ENCODE results near the gene BTBD19.
A peak's percentile ranks its signal among the peaks of the same experiment; 100 is the strongest.
"Not testable (repeated sequence)": the region's sequence is repeated elsewhere in the genome, so short reads cannot be mapped to it uniquely, and the experiment has no call there.

BTBD19 gene

GRCh38 chr1:44829506-44830384 lies 21.4 kb downstream of the BTBD19 start:
- no peak for DNase-seq

- no peak for DNase-seq
Observed at GRCh38 chr1:44830900-44831304, 22.6 kb downstream of the BTBD19 start.

GRCh38 chr1:44831516-44831915 lies 23.2 kb downstream of the BTBD19 start:
- DNase-seq: no peak

GRCh38 chr1:44832056-44832705 lies 23.9 kb downstream of the BTBD19 start:
- no peak for DNase-seq

GRCh38 chr1:44834328-44834727 lies 26.0 kb downstream of the BTBD19 start:
- DNase-seq: no peak

- DNase-seq: peak; percentile 76
Observed at GRCh38 chr1:44835738-44836675, 27.7 kb downstream of the BTBD19 start.

GRCh38 chr1:44838294-44838693 lies 30.0 kb downstream of the BTBD19 start:
- DNase-seq: not testable (repeated sequence)

GRCh38 chr1:44839576-44839975 lies 31.3 kb downstream of the BTBD19 start:
- DNase-seq: no peak

- DNase-seq: no peak
Observed at GRCh38 chr1:44842486-44842861, 34.2 kb downstream of the BTBD19 start.

GRCh38 chr1:44842862-44843655 lies 34.7 kb downstream of the BTBD19 start, which contains the start of gene PTCH2:
TSS of gene PTCH2 (minus strand) at chr1:44843253. CDS start at chr1:44842932, 321 bp downstream.
- no peak for DNase-seq

- DNase-seq: no peak
Observed at GRCh38 chr1:44846985-44847384, 38.7 kb downstream of the BTBD19 start.

- DNase-seq: no peak
Observed at GRCh38 chr1:44847845-44848244, 39.5 kb downstream of the BTBD19 start.

- DNase-seq: no peak
Observed at GRCh38 chr1:44848456-44849181, 40.3 kb downstream of the BTBD19 start.

GRCh38 chr1:44849575-44850132 lies 41.3 kb downstream of the BTBD19 start:
- DNase-seq: no peak

GRCh38 chr1:44851308-44851707 lies 43.0 kb downstream of the BTBD19 start:
- DNase-seq: no peak

- no peak for DNase-seq
Observed at GRCh38 chr1:44853201-44853600, 44.9 kb downstream of the BTBD19 start.

- no peak for DNase-seq
Observed at GRCh38 chr1:44854970-44855369, 46.6 kb downstream of the BTBD19 start.

- DNase-seq: no peak
Observed at GRCh38 chr1:44855742-44856141, 47.4 kb downstream of the BTBD19 start.

GRCh38 chr1:44857446-44857845 lies 49.1 kb downstream of the BTBD19 start:
- no peak for DNase-seq

- DNase-seq: no peak
Observed at GRCh38 chr1:44860331-44860730, 52.0 kb downstream of the BTBD19 start.

- no peak for DNase-seq
Observed at GRCh38 chr1:44860891-44861425, 52.6 kb downstream of the BTBD19 start.

Measured in activated effector memory CD4-positive, alpha-beta T cell treated with Interleukin-2 at 50 U/mL for 16 hours (primary cell).